HEK293T (cell line): ENCODE data around the gene GATAD2A.

ENCODE experiments used
- ARNT ChIP-seq: fragments of 450-650 bp; IDR thresholded peaks from 2 replicates; pipeline ENCODE4 v1.6.1; 2017; ENCODE audit warnings: mild to moderate bottlenecking
- BHLHE40 ChIP-seq: fragments of 450-650 bp; IDR thresholded peaks from 2 replicates; pipeline ENCODE4 v1.6.1; 2016; ENCODE audit warnings: mild to moderate bottlenecking, moderate library complexity, borderline replicate concordance
- ELF4 ChIP-seq: fragments of 450-650 bp; IDR thresholded peaks from 2 replicates; pipeline ENCODE4 v1.6.1; 2017; ENCODE audit warnings: antibody characterized with exemption
- FOXA1 ChIP-seq: fragments of 450-650 bp; IDR thresholded peaks from 2 replicates; pipeline ENCODE4 v1.6.1; 2016; ENCODE audit warnings: mild to moderate bottlenecking
- FOXK2 ChIP-seq: fragments of 450-650 bp; IDR thresholded peaks from 2 replicates; pipeline ENCODE4 v1.6.1; 2016; ENCODE audit warnings: mild to moderate bottlenecking
- FOXM1 ChIP-seq: fragments of 450-650 bp; IDR thresholded peaks from 2 replicates; pipeline ENCODE4 v1.6.1; 2017; ENCODE audit warnings: mild to moderate bottlenecking, borderline replicate concordance
- NFRKB ChIP-seq: fragments of 450-650 bp; IDR thresholded peaks from 2 replicates; pipeline ENCODE4 v1.6.1; 2016; ENCODE audit warnings: mild to moderate bottlenecking, moderate library complexity
- SP1 ChIP-seq: fragments of 450-650 bp; IDR thresholded peaks from 2 replicates; pipeline ENCODE4 v1.6.1; 2017
- TARDBP ChIP-seq: fragments of 450-650 bp; IDR thresholded peaks from 2 replicates; pipeline ENCODE4 v1.6.1; 2016
- ZNF384 ChIP-seq: fragments of 450-650 bp; IDR thresholded peaks from 2 replicates; pipeline ENCODE4 v1.6.1; 2016
- TF ChIP-seq, protein P1 (sequence below): fragments of 450-650 bp; IDR thresholded peaks from 2 replicates; pipeline ENCODE4 v1.6.1; 2016

DNA sequence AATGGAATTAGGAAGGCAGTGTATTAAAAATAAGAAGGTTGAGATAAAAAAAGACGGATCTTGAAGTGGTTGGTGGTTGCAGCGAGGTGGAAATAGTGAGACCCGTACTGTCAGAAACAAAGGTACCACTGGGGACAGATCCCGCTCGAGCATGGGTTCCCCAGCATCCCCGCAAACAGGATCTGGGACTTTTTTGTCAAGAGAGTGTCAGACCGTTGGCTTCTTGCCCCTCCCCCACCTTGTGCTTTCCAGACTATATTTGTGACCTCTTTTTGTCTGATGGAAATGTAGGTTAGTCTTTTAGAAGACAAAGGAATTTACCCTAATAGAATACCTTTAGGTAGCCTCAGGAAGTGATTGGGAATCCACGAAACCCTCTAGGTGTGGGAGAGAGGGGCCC is 4.2 kb downstream of the GATAD2A start:
- TF ChIP-seq SP1: no peak
- TF ChIP-seq FOXA1: no peak
- TF ChIP-seq ZNF384: no peak
- no peak for TF ChIP-seq NFRKB
- TF ChIP-seq TARDBP: no peak
- TF ChIP-seq, protein P1, sequence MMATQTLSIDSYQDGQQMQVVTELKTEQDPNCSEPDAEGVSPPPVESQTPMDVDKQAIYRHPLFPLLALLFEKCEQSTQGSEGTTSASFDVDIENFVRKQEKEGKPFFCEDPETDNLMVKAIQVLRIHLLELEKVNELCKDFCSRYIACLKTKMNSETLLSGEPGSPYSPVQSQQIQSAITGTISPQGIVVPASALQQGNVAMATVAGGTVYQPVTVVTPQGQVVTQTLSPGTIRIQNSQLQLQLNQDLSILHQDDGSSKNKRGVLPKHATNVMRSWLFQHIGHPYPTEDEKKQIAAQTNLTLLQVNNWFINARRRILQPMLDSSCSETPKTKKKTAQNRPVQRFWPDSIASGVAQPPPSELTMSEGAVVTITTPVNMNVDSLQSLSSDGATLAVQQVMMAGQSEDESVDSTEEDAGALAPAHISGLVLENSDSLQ: no peak
- no peak for TF ChIP-seq FOXK2
- no peak for TF ChIP-seq BHLHE40
- no peak for TF ChIP-seq FOXM1
- no peak for TF ChIP-seq ARNT
- TF ChIP-seq ELF4: no peak
